GM21360 (cell line): ENCODE data around the gene ATP9A.
"Not testable (repeated sequence)": the region's sequence is repeated elsewhere in the genome, so short reads cannot be mapped to it uniquely, and the experiment has no call there.

Source experiments
- ATAC-seq: cut with Tn5 transposase; IDR thresholded peaks from one replicate; pipeline ENCODE4 v1.9.1; 2021; ENCODE audit warnings: mild to moderate bottlenecking, moderate library complexity; ENCODE audit not compliant: unreplicated experiment

The ATP9A gene

GRCh38 chr20:51753220-51753619 lies 15.0 kb downstream of the ATP9A start:
- ATAC-seq: not testable (repeated sequence)

DNA sequence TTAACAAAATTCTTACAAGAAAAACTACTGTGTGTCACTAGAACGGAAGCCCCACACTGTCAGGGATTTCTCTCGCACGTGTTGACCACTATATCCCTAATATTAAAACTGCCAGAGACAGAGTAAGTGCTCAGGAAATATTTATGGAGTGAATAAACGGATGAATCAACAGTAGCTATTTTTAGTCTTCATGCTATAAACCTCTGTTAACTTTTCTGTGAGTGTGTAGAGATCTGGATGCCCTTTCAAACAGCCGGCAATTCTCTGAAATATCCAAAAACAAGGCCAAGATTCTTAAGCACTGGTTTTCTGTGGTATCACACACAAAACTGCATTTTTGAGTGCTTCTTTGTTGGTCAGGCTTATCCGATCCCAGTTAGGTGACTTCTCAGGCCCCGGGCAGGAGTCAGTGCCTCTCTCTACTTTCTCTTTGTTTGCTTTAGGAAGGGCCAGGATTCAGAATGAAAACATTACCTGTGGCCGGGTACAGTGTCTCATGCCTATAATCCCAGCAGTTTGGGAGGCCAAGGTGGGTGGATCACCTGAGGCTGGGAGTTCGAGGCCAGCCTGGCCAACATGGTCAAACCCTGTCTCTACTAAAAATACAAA lies 15.7 kb downstream of the ATP9A start:
- ATAC-seq: no peak

DNA sequence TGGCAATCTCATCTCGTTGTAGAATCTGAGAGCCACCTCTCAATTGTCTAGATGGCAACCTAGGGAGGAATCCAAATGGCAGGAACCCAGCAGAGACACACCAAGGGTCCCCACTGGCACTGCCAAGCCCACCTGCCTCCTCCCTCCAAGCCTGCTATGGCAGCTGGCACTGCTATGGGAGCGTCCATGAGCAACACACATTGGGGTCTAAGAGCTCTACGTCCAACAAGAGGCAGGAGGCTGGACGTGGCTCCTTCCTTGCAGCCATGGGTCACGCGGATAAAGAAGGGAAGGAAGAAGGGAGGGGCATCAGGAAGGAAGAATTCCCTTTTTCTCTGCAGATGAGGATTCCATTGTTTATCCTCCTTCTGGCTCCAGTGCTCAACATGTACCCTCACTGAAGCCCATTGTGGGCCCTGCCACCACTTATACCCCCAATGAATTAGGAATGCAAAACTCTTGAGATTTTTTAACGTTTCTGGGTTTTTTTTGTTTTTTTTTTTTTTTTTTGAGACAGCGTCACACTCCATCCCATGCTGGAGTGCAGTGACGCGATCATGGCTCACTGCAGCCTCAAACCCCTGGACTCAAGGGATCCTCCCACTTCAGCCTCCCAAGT lies 17.3 kb downstream of the ATP9A start:
- no peak for ATAC-seq

DNA sequence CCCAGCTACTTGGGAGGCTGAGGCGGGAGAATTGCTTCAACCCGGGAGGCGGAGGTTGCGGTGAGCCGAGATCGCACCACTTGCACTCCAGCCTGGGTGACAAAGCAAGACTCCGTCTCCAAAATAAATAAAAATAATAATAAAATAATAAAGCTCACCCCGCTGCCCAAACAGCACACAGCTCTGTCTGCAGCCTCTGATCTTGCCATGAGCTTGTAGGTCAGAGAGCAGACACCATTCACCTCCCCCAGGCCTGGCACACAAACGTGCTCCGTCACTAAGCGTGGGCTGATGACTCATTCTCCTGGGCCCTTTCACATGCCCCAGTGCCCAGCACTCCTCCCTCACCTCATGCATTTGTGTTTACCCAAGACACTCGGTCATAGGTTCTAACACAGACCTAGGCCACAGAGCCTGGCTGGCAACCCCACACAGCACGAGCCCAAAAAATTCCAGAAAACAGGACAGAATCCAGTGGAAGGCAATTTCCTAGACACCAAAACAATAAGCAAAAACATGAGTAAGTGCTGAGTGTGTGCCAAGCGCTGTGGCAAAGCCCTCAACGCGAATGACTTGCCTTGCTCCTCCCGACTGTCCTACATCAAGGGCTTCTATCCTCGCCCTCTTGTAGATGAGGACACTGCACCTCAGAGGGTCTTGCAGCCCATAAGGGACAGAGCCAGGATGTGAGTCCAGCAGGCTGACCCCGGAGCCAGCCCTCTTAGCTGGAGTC lies 18.0 kb downstream of the ATP9A start:
- ATAC-seq: peak; percentile 77

GRCh38 chr20:51749674-51750036 lies 18.5 kb downstream of the ATP9A start:
- no peak for ATAC-seq

GRCh38 chr20:51747182-51747911 lies 20.8 kb downstream of the ATP9A start:
- no peak for ATAC-seq

DNA sequence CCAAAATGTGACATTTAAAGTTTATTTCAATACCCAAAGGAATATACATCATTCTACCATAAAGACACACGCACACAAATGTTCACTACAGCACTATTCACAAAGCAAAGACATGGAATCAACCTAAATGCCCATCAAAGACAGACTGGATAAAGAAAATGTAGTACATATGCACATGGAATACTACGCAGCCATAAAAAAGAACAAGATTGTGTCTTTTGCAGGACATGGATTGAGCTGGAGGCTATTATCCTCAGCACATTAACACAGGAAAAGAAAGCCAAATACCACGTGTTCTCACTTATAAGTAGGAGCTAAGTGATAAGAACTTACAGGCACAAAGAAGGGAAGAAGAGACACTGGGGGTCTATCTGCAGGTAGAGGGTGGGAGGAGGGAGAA lies 22.4 kb downstream of the ATP9A start:
- no peak for ATAC-seq

GRCh38 chr20:51740838-51741237 lies 27.4 kb downstream of the ATP9A start:
- no peak for ATAC-seq

GRCh38 chr20:51740308-51740707 lies 27.9 kb downstream of the ATP9A start:
- ATAC-seq: not testable (repeated sequence)

GRCh38 chr20:51739722-51740249 lies 28.4 kb downstream of the ATP9A start:
- ATAC-seq: no peak

DNA sequence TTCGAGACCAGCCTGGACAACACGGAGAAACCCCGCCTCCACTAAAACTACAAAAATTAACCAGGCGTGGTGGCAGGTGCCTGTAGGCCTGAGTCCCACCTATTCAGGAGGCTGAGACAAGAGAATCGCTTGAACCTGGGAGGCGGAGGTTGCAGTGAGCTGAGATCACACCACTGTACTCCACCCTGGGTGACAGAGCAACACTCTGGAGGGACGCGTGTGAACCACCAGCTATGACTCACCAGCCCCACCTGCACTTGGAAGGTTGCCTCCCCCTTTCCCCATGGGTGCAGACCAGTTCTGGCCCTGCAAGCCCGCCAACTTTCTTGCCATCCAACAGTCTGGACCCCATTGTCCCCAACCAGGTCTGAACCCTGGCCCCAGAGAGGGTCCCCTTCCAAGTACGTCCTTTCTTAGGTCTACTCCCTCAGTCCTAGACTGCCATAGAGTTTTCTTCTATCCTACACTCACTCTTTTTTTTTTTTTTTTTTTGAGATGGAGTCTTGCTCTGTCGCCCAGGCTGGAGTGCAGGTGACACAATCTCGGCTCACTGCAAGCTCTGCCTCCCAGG lies 29.2 kb downstream of the ATP9A start:
- no peak for ATAC-seq

- ATAC-seq: not testable (repeated sequence)
Observed at GRCh38 chr20:51738261-51738660, 29.9 kb downstream of the ATP9A start.

- ATAC-seq: no peak
Observed at GRCh38 chr20:51736947-51737346, 31.2 kb downstream of the ATP9A start.

GRCh38 chr20:51735728-51736600 lies 32.2 kb downstream of the ATP9A start:
- ATAC-seq: no peak

DNA sequence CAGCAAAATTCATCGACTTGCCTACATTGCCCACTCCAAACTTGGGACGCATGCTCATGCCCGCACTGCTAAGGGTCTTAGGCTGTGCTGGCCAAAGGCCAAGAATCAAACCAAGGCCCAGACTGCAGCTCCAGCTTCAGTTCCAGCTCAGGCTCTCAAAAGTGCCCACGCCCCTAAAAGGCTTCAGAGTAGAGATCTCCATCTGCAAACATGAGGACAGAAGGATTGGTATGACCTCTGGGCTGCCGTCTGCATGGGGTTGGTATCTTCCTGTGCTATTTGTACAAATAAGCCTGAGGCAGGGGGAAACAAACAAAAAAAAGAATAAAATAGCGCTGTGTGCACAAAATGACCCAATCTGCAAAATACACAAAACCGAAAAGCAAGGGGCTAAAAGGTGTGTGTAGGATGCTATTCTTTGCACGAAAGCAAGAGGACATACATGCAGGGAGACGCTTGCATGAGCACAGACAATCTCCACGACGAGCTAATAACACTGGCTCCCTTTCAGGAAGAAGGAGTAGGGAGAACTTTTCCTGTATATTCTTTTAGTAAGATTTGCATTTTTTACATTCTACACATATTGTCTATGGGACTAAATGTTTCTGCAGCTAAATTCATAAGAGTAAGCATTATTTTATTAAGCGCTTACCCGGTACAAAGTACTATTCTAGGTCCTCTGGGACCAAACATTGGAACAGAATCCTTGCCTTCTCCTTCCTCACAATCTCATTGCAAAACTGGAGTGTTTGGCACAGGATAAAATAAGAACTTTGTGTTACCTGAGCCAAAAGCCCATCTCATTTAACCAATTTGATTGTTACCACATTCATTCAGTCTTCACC lies 33.1 kb downstream of the ATP9A start:
- ATAC-seq: no peak

DNA sequence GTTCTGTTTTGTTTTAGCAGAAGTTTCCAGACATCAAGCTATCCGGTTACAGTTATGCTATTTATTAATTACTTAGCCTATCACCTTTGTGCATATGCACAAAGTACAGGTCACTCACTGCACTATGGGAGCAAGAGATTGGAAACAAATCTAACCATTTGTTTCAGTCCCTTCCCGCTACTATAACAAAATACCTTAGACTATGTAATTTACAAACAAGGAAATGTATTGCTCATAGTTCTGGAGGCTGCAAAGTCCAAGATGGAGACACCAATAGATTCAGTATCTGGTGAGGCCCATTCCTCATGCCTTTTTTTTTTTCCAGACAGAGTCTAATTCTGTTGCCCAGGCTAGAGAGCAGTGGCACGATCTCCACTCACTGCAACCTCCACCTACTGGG lies 35.1 kb downstream of the ATP9A start:
- no peak for ATAC-seq

- ATAC-seq: no peak
Observed at GRCh38 chr20:51732096-51732791, 35.9 kb downstream of the ATP9A start.

DNA sequence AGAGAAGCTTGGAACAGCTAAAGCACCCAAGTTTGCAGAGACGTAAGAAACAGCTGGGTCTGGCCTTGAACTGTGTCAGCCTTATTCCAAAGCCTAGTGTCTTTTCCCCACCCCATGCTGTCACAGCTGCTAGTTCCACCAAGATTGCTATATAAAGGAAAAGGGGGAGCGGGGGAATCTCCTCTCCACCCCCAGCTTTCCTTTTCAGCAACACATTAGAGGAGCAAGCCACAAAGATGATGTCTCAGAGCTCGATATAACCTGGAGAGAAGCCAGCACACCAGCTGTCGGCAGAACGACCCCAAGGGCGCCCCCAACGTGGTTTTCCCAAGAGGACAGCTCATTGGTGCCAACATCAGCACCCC lies 36.5 kb downstream of the ATP9A start:
- ATAC-seq: no peak

DNA sequence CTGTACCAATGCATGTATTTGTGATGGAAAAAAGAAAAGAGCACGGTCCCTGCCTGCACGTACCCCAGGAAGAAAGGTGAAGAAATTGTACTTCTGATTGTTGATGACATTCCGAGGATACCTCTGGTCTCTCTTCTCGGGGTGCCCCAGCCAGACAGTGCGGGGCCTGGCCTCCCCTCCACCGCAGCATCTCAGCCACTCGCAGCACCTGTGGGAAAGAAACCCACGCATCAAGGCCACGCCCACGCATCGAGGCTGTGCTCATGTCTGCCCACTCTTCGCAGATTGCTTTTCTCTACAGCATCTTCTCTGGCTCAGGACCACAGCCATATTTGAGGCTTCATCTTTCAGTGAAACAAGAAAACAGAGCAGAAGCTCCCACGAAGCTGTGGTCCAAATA lies 38.4 kb downstream of the ATP9A start:
- ATAC-seq: no peak
